Choroid plexus epithelial cell (primary cell): ENCODE data around the gene ADGRF5.

Experiments
- DNase-seq: peaks from one replicate; pipeline ENCODE4 v3.0.0-alpha.2; 2010; ENCODE audit warnings: low read depth
- H3K4me3 ChIP-seq: 2 replicates; pipeline ENCODE4 v1.5.1; 2011; ENCODE audit warnings: low read depth, mild to moderate bottlenecking, control low read depth, low read length, moderate library complexity
- CTCF ChIP-seq: conservative IDR thresholded peaks from 2 replicates; pipeline ENCODE4 v1.5.1; 2011; ENCODE audit warnings: low read depth, mild to moderate bottlenecking, control low read depth, inconsistent platforms, low read length, moderate library complexity

The ADGRF5 gene

GRCh38 chr6:46917002-46917545 is 4.7 kb downstream of the ADGRF5 start:
- no peak for DNase-seq

DNA sequence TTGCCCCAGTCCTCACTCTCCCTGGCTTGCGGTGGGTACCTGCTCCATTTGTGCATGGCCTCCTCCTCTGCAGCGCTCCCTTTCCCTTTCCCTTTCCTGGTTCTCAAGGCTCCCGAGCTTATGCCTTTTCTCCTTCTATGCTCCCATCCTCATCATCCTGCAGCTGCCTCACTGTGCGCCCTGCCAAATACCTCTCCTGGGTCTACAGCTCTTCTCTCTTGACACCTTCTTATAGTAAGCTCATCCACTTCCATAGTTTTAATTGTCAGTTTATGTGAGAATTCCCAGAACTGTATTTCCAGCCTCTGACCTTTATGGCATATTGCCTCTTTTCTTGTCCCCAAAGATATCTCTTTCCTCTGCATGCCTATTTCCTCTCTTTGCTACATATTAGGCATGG is 5.9 kb downstream of the ADGRF5 start:
- no peak for TF ChIP-seq CTCF
- no peak overlapping the region for H3K4me3 ChIP-seq
- no peak for DNase-seq

More at GRCh38 chr6:46917002-46917545, 4.7 kb downstream of the ADGRF5 start:
- H3K4me3 ChIP-seq, result no peak overlapping the region
- no peak for TF ChIP-seq CTCF

- H3K4me3 ChIP-seq, result no peak overlapping the region
- no peak for DNase-seq
- TF ChIP-seq CTCF, result no peak
Observed at GRCh38 chr6:46915380-46915779, 6.4 kb downstream of the ADGRF5 start.

GRCh38 chr6:46914279-46914810 is 7.4 kb downstream of the ADGRF5 start:
- no peak overlapping the region for H3K4me3 ChIP-seq
- DNase-seq, result no peak
- no peak for TF ChIP-seq CTCF

DNA sequence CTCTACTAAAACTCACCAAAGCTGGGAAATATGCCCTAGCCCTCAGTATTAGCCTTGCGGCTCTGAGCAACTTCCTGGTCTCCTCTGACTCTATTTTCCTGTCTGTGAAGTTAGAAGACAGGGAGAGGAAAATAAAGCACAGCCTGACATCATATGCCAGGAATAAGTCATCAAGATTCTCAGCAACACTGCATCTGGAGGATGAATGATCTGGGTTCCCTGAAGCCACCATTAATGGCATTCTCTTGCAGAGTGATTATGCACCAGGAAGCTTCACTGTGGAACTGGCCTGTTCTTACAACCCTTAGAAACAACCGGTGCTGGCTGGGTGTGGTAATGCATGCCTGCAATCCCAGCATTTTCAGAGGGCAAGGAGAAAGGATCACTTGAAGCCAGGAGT is 12.4 kb downstream of the ADGRF5 start:
- TF ChIP-seq CTCF, result no peak
- no peak for DNase-seq
- H3K4me3 ChIP-seq, result no peak overlapping the region

- no peak overlapping the region for H3K4me3 ChIP-seq
- no peak for TF ChIP-seq CTCF
- DNase-seq, result no peak
Observed at GRCh38 chr6:46906776-46907175, 15.0 kb downstream of the ADGRF5 start.

DNA sequence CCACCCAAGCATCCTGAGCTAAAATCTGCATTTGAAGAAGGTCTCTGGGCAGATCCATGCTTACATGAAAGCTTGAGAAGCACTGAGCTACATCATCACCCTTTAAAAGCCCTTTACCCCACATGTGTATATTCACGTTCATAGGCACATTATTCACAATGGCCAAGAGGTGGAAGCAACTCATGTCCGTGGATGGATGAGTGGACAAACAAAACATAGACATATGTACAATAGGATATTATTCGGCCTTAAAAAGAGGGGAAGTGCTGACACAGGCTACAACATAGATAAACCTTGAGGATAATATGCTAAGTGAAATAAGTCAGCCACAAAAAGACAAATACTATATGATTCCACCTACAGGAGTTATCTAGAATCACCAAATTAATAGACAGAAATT is 17.6 kb downstream of the ADGRF5 start:
- no peak for DNase-seq
- TF ChIP-seq CTCF, result no peak
- H3K4me3 ChIP-seq, result no peak overlapping the region
